ENCODE measurements around the gene EDDM13.
"Not testable (repeated sequence)": the region's sequence is repeated elsewhere in the genome, so short reads cannot be mapped to it uniquely, and the experiment has no call there.

DNA sequence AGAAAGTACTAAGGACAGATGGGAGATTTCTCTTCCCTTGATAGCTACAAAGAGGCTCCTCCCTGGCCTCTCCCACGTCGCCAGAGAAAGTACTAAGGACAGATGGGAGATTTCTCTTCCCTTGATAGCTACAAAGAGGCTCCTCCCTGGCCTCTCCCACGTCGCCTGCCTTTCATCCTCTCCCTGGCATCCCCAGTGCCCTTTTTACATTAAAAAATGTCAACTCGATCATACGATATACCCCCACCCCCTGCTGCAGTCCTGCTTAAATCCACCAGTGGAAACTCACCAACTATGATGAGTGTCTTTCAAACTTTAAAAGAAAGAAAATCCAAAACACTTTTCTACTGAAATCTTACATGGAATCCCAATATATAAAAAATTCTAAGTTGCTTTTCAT is 34.5 kb downstream of the EDDM13 start:
- not testable (repeated sequence) for TF ChIP-seq NR2C2 (IDR thresholded peaks at IDR 0.05; ENCODE audit: borderline replicate concordance, control insufficient read depth, insufficient read length, low read depth); JUND (IDR thresholded peaks at IDR 0.05; ENCODE audit: low read depth, low read length); CREB1 (IDR thresholded peaks at IDR 0.05; ENCODE audit: low read depth); HDAC2 (IDR thresholded peaks at IDR 0.05); ZNF274 (IDR thresholded peaks at IDR 0.05; ENCODE audit: insufficient read depth, insufficient read length); SP1 (IDR thresholded peaks at IDR 0.05; ENCODE audit: low read depth, low read length); PML (IDR thresholded peaks at IDR 0.05; ENCODE audit: low read length); GABPA (IDR thresholded peaks at IDR 0.05; ENCODE audit: low read depth); SUPT20H (IDR thresholded peaks at IDR 0.05; ENCODE audit: borderline replicate concordance, control insufficient read depth, low read depth, low read length); NRF1 (conservative IDR thresholded peaks at IDR 0.05; ENCODE audit: low read depth, low read length); SMC3 (IDR thresholded peaks at IDR 0.05; ENCODE audit: borderline replicate concordance, low read length); EZH2 (IDR thresholded peaks at IDR 0.05; ENCODE audit: borderline replicate concordance, control insufficient read depth, low read depth, low read length)
- TF ChIP-seq, protein P1, sequence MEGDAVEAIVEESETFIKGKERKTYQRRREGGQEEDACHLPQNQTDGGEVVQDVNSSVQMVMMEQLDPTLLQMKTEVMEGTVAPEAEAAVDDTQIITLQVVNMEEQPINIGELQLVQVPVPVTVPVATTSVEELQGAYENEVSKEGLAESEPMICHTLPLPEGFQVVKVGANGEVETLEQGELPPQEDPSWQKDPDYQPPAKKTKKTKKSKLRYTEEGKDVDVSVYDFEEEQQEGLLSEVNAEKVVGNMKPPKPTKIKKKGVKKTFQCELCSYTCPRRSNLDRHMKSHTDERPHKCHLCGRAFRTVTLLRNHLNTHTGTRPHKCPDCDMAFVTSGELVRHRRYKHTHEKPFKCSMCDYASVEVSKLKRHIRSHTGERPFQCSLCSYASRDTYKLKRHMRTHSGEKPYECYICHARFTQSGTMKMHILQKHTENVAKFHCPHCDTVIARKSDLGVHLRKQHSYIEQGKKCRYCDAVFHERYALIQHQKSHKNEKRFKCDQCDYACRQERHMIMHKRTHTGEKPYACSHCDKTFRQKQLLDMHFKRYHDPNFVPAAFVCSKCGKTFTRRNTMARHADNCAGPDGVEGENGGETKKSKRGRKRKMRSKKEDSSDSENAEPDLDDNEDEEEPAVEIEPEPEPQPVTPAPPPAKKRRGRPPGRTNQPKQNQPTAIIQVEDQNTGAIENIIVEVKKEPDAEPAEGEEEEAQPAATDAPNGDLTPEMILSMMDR (IDR thresholded peaks at IDR 0.05 in 2 of 3, conservative IDR thresholded peaks at IDR 0.05 in 1 of 3; ENCODE audit: control insufficient read depth in 2 of 3, extremely low read depth in 1 of 3, insufficient read depth in 1 of 3, low read depth in 3 of 3, low read length in 3 of 3), result not testable (repeated sequence)
- TF ChIP-seq, protein P2, sequence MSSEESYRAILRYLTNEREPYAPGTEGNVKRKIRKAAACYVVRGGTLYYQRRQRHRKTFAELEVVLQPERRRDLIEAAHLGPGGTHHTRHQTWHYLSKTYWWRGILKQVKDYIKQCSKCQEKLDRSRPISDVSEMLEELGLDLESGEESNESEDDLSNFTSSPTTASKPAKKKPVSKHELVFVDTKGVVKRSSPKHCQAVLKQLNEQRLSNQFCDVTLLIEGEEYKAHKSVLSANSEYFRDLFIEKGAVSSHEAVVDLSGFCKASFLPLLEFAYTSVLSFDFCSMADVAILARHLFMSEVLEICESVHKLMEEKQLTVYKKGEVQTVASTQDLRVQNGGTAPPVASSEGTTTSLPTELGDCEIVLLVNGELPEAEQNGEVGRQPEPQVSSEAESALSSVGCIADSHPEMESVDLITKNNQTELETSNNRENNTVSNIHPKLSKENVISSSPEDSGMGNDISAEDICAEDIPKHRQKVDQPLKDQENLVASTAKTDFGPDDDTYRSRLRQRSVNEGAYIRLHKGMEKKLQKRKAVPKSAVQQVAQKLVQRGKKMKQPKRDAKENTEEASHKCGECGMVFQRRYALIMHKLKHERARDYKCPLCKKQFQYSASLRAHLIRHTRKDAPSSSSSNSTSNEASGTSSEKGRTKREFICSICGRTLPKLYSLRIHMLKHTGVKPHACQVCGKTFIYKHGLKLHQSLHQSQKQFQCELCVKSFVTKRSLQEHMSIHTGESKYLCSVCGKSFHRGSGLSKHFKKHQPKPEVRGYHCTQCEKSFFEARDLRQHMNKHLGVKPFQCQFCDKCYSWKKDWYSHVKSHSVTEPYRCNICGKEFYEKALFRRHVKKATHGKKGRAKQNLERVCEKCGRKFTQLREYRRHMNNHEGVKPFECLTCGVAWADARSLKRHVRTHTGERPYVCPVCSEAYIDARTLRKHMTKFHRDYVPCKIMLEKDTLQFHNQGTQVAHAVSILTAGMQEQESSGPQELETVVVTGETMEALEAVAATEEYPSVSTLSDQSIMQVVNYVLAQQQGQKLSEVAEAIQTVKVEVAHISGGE (CRISPR knock-in tag; IDR thresholded peaks at IDR 0.05), result not testable (repeated sequence)
